ENCODE results near the gene ICA1.

The ICA1 gene

DNA sequence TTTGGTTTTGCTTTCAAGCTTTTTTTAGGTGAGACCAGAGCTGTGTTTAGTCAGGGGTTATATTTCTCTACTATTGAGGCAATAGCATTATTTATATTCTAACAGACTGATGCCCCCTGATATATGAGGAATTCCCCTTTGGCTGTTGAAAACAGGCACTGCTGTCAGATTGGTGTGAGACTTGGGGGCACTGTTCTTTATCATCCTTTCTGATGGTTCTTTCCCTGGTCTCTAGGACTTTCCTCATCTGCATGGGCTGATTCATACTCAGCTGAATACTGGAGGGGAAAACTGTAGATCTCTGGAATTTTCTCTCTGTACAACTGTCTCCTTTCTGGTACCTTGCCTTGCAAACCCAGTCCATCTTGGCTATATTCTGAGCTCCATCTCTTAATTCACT, 10.0 kb upstream of the ICA1 start (continued):
- TF ChIP-seq, protein P1, sequence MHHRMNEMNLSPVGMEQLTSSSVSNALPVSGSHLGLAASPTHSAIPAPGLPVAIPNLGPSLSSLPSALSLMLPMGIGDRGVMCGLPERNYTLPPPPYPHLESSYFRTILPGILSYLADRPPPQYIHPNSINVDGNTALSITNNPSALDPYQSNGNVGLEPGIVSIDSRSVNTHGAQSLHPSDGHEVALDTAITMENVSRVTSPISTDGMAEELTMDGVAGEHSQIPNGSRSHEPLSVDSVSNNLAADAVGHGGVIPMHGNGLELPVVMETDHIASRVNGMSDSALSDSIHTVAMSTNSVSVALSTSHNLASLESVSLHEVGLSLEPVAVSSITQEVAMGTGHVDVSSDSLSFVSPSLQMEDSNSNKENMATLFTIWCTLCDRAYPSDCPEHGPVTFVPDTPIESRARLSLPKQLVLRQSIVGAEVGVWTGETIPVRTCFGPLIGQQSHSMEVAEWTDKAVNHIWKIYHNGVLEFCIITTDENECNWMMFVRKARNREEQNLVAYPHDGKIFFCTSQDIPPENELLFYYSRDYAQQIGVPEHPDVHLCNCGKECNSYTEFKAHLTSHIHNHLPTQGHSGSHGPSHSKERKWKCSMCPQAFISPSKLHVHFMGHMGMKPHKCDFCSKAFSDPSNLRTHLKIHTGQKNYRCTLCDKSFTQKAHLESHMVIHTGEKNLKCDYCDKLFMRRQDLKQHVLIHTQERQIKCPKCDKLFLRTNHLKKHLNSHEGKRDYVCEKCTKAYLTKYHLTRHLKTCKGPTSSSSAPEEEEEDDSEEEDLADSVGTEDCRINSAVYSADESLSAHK (tag by site-specific recombination; IDR thresholded peaks at IDR 0.05): no peak
- TF ChIP-seq ZNF366 (tag by site-specific recombination; conservative IDR thresholded peaks at IDR 0.05): no peak
- TF ChIP-seq, protein P2, sequence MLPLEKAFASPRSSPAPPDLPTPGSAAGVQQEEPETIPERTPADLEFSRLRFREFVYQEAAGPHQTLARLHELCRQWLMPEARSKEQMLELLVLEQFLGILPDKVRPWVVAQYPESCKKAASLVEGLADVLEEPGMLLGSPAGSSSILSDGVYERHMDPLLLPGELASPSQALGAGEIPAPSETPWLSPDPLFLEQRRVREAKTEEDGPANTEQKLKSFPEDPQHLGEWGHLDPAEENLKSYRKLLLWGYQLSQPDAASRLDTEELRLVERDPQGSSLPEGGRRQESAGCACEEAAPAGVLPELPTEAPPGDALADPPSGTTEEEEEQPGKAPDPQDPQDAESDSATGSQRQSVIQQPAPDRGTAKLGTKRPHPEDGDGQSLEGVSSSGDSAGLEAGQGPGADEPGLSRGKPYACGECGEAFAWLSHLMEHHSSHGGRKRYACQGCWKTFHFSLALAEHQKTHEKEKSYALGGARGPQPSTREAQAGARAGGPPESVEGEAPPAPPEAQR (tag by site-specific recombination; IDR thresholded peaks at IDR 0.05): no peak
- TF ChIP-seq ZNF585B (tag by site-specific recombination; IDR thresholded peaks at IDR 0.05): no peak
- no peak for TF ChIP-seq MZF1 (tag by site-specific recombination; IDR thresholded peaks at IDR 0.05; ENCODE audit: borderline replicate concordance)

DNA sequence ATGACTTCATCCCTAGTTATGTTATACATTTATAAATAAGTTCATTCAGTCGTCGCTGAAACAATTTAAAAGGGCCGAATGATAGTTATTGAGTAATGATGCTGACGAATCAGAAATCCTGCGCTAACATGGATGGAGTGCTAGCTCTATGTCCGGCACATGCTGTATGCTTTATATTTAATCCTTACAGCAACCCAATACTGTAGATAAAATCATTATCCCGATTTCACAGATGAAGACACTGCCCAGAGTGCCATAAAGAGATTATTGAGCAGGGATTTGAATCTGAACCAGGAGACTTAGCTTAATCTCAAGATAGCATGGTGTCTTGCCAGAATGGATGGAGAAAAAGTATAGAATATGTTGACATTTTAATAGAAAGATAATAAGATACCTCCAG, 1.1 kb upstream of the ICA1 start:
- no peak for TF ChIP-seq MZF1 (tag by site-specific recombination; IDR thresholded peaks at IDR 0.05; ENCODE audit: borderline replicate concordance)
- no peak for TF ChIP-seq ZBTB17 (tag by site-specific recombination; IDR thresholded peaks at IDR 0.05)
- TF ChIP-seq ZNF830 (tag by site-specific recombination; IDR thresholded peaks at IDR 0.05; ENCODE audit: low read depth): no peak
- TF ChIP-seq, protein P3, sequence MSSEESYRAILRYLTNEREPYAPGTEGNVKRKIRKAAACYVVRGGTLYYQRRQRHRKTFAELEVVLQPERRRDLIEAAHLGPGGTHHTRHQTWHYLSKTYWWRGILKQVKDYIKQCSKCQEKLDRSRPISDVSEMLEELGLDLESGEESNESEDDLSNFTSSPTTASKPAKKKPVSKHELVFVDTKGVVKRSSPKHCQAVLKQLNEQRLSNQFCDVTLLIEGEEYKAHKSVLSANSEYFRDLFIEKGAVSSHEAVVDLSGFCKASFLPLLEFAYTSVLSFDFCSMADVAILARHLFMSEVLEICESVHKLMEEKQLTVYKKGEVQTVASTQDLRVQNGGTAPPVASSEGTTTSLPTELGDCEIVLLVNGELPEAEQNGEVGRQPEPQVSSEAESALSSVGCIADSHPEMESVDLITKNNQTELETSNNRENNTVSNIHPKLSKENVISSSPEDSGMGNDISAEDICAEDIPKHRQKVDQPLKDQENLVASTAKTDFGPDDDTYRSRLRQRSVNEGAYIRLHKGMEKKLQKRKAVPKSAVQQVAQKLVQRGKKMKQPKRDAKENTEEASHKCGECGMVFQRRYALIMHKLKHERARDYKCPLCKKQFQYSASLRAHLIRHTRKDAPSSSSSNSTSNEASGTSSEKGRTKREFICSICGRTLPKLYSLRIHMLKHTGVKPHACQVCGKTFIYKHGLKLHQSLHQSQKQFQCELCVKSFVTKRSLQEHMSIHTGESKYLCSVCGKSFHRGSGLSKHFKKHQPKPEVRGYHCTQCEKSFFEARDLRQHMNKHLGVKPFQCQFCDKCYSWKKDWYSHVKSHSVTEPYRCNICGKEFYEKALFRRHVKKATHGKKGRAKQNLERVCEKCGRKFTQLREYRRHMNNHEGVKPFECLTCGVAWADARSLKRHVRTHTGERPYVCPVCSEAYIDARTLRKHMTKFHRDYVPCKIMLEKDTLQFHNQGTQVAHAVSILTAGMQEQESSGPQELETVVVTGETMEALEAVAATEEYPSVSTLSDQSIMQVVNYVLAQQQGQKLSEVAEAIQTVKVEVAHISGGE (tag by site-specific recombination; conservative IDR thresholded peaks at IDR 0.05; ENCODE audit: low read depth): no peak
- no peak for TF ChIP-seq GFI1B (tag by site-specific recombination; IDR thresholded peaks at IDR 0.05)
- TF ChIP-seq HOXC10 (CRISPR knock-in tag; IDR thresholded peaks at IDR 0.05): no peak
- TF ChIP-seq, protein P4, sequence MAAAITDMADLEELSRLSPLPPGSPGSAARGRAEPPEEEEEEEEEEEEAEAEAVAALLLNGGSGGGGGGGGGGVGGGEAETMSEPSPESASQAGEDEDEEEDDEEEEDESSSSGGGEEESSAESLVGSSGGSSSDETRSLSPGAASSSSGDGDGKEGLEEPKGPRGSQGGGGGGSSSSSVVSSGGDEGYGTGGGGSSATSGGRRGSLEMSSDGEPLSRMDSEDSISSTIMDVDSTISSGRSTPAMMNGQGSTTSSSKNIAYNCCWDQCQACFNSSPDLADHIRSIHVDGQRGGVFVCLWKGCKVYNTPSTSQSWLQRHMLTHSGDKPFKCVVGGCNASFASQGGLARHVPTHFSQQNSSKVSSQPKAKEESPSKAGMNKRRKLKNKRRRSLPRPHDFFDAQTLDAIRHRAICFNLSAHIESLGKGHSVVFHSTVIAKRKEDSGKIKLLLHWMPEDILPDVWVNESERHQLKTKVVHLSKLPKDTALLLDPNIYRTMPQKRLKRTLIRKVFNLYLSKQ (tag by site-specific recombination; IDR thresholded peaks at IDR 0.05; ENCODE audit: borderline replicate concordance): no peak
- no peak for TF ChIP-seq ZFP37 (tag by site-specific recombination; IDR thresholded peaks at IDR 0.05)
- TF ChIP-seq ZSCAN30 (tag by site-specific recombination; IDR thresholded peaks at IDR 0.05): no peak
- H3K36me3 ChIP-seq (ENCODE audit: control insufficient read depth in 2 of 2, insufficient read depth in 1 of 2, low read length in 2 of 2): no peaks in the 10 kb centered on the region
- no peak overlapping the region for H3K27ac ChIP-seq (ENCODE audit: extremely low read depth, low read depth, low read length)
- CTCF ChIA-PET: interaction anchor here (0.5 to 1.3 kb wide), 6 partner anchors 9 to 904 kb away, joined by 3 to 5 read pairs (median 4); no protein-coding TSS in a partner anchor
- POLR2A ChIA-PET: no interaction called here
- no peak overlapping the region for H3K4me3 ChIP-seq (ENCODE audit: low read depth, low read length)
- H3K9me3 ChIP-seq (ENCODE audit: control insufficient read depth, insufficient read depth, low read depth, low read length): no peaks in the 10 kb centered on the region
- no peaks in the 10 kb centered on the region for H3K4me1 ChIP-seq (ENCODE audit: control insufficient read depth, insufficient read depth, low read length)

All from HEK293 (cell line).